ENCODE data around the gene KRTAP4-6. TPM values are rescaled to one million over a fixed set of nuclear protein-coding genes. Genes with fewer than 3 reads are reported as not detected.
"Not testable (repeated sequence)": the region's sequence is repeated elsewhere in the genome, so short reads cannot be mapped to it uniquely, and the experiment has no call there.

The KRTAP4-6 gene
- total RNA-seq, 1 donor from 2014 or later, result not detected

- DNase-seq, result no peak
Measured at GRCh38 chr17:41147531-41148204, 7.3 kb upstream of the KRTAP4-6 start.

- no peak for DNase-seq
Measured at GRCh38 chr17:41145261-41145660, 4.9 kb upstream of the KRTAP4-6 start.

- DNase-seq, result no peak
Measured at GRCh38 chr17:41144846-41145245, 4.5 kb upstream of the KRTAP4-6 start.

- no peak for DNase-seq
Measured at GRCh38 chr17:41141361-41141760, 1.0 kb upstream of the KRTAP4-6 start.

GRCh38 chr17:41139865-41140264 is 479 bp downstream of the KRTAP4-6 start:
- not testable (repeated sequence) for DNase-seq

- DNase-seq, result no peak
Measured at GRCh38 chr17:41133880-41134735, 6.2 kb downstream of the KRTAP4-6 start.

- DNase-seq, result no peak
Measured at GRCh38 chr17:41131979-41132378, 8.4 kb downstream of the KRTAP4-6 start.

- no peak for DNase-seq
Measured at GRCh38 chr17:41127371-41127770, 13.0 kb downstream of the KRTAP4-6 start.

- no peak for DNase-seq
Measured at GRCh38 chr17:41126412-41126811, 13.9 kb downstream of the KRTAP4-6 start.

- no peak for DNase-seq
Measured at GRCh38 chr17:41125064-41125463, 15.3 kb downstream of the KRTAP4-6 start.

GRCh38 chr17:41123991-41124371 is 16.4 kb downstream of the KRTAP4-6 start, which contains the start of gene KRTAP4-12:
Gene KRTAP4-12, minus strand, starts transcription at chr17:41124182. Its CDS starts 60 bp downstream, at chr17:41124122.
- DNase-seq, result not testable (repeated sequence)

GRCh38 chr17:41123292-41123990 is 16.9 kb downstream of the KRTAP4-6 start:
- not testable (repeated sequence) for DNase-seq

- DNase-seq, result no peak
Measured at GRCh38 chr17:41121742-41122141, 18.6 kb downstream of the KRTAP4-6 start.

- DNase-seq, result not testable (repeated sequence)
Measured at GRCh38 chr17:41119696-41120690, 20.4 kb downstream of the KRTAP4-6 start.

GRCh38 chr17:41118721-41119120 is 21.6 kb downstream of the KRTAP4-6 start:
- no peak for DNase-seq

GRCh38 chr17:41117846-41118386 is 22.4 kb downstream of the KRTAP4-6 start, which contains the start of gene KRTAP4-11:
Gene KRTAP4-11, minus strand, starts transcription at chr17:41118373. Its CDS starts 58 bp downstream, at chr17:41118315.
- DNase-seq, result not testable (repeated sequence)

- no peak for DNase-seq
Measured at GRCh38 chr17:41116297-41116696, 24.0 kb downstream of the KRTAP4-6 start.

- no peak for DNase-seq
Measured at GRCh38 chr17:41111151-41111885, 29.0 kb downstream of the KRTAP4-6 start.

- DNase-seq, result not testable (repeated sequence)
Measured at GRCh38 chr17:41108728-41109386, 31.5 kb downstream of the KRTAP4-6 start.
